GM21515 (cell line): ENCODE measurements around the gene SPINK4.

ENCODE experiments used
- ATAC-seq: cut with Tn5 transposase; IDR thresholded peaks from one replicate; pipeline ENCODE4 v1.9.1; 2021; ENCODE audit not compliant: unreplicated experiment

SPINK4 gene

GRCh38 chr9:33229359-33230114 lies 10.4 kb upstream of the SPINK4 start:
- no peak for ATAC-seq

GRCh38 chr9:33230756-33231622 lies 9.0 kb upstream of the SPINK4 start:
- no peak for ATAC-seq

- no peak for ATAC-seq
These were observed 8.4 kb upstream of the SPINK4 start for GRCh38 chr9:33231623-33231942.

GRCh38 chr9:33232815-33233214 lies 7.2 kb upstream of the SPINK4 start:
- no peak for ATAC-seq

GRCh38 chr9:33233626-33234342 lies 6.2 kb upstream of the SPINK4 start:
- no peak for ATAC-seq

GRCh38 chr9:33234511-33235467 lies 5.2 kb upstream of the SPINK4 start:
- no peak for ATAC-seq

GRCh38 chr9:33236571-33236970 lies 3.4 kb upstream of the SPINK4 start:
- no peak for ATAC-seq

GRCh38 chr9:33241298-33241697 lies 1.3 kb downstream of the SPINK4 start:
- ATAC-seq: no peak

- no peak for ATAC-seq
These were observed 2.7 kb downstream of the SPINK4 start for GRCh38 chr9:33242609-33243134.

GRCh38 chr9:33244137-33244784 lies 4.3 kb downstream of the SPINK4 start:
- no peak for ATAC-seq

- ATAC-seq: no peak
These were observed 5.4 kb downstream of the SPINK4 start for GRCh38 chr9:33245341-33245740.

GRCh38 chr9:33246269-33246860 lies 6.4 kb downstream of the SPINK4 start:
- ATAC-seq: no peak

GRCh38 chr9:33248606-33249005 lies 8.6 kb downstream of the SPINK4 start:
- ATAC-seq: peak; percentile 16

- ATAC-seq: peak; percentile 48
These were observed 9.2 kb downstream of the SPINK4 start for GRCh38 chr9:33249087-33249658.

GRCh38 chr9:33249983-33250382 lies 10.0 kb downstream of the SPINK4 start:
- ATAC-seq: no peak

GRCh38 chr9:33250458-33250995 lies 10.6 kb downstream of the SPINK4 start:
- ATAC-seq: no peak

GRCh38 chr9:33254211-33254610 lies 14.2 kb downstream of the SPINK4 start:
- no peak for ATAC-seq

GRCh38 chr9:33255014-33255413 lies 15.0 kb downstream of the SPINK4 start:
- no peak for ATAC-seq

- ATAC-seq: no peak
These were observed 15.5 kb downstream of the SPINK4 start for GRCh38 chr9:33255471-33255870.
